Hematopoietic multipotent progenitor cell treated with erythropoietin and hydrocortisone succinate and interleukin-3 and kit ligand, for 15 days (in vitro differentiated cells): ENCODE measurements around the gene TNFRSF11A.

Experiments
- DNase-seq: peaks from one replicate; pipeline ENCODE4 v3.0.0-alpha.2; 2015; ENCODE audit warnings: low spot score

Gene TNFRSF11A

DNA sequence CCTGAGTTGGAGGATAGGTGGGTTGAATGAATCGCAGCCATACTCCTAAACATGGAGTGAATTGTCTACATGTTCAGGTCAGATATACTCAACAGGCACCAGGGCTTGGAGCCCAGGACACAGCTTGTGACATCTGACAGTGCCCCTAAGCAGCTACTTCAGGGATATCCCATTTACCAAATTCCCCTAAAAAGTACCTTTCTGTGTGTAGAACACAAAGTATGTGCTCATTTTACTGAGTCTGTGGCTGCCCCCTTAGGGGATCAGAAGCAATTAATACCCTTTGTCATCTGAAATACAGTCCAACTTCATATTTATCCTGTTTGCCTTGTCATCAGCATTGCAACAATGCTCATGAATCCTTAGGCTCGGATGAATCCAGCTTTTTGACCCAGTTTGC is 20.8 kb downstream of the TNFRSF11A start:
- DNase-seq = no peak

DNA sequence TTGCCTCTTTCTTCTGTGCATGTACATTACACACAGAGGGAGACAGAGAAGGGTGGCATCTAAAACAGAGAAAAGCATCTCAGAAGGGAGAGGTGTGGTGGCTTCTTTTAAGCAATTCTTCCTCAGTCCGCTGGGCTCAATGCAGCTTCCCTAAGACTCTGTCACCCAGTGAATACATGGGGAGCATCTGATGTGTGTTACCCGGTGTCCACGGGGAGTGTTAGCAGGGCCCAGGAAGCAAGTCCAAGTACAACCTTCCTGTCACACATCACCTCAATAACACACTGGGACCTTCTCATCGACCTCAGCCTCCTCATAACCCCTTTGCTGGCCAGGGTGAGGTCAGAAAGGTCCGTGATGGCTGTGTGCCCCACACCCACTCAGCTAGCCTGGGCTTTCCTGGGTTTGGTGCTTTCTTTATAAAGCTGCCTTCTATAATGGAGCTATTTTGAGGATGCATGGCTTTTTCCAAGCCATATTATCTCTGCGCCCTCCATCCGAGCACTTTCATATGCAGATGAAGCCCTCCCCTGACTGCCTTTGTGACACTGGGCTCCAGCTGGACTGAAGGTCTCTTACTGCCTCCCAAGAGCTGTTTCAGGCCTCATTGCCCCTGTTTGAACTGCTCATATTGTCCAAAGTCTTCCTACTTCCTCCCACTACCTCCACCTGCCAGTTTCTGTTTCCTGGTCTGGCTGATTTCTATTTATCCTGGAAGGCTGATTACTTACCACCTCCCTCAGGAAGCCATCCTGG is 21.4 kb downstream of the TNFRSF11A start:
- DNase-seq = no peak

DNA sequence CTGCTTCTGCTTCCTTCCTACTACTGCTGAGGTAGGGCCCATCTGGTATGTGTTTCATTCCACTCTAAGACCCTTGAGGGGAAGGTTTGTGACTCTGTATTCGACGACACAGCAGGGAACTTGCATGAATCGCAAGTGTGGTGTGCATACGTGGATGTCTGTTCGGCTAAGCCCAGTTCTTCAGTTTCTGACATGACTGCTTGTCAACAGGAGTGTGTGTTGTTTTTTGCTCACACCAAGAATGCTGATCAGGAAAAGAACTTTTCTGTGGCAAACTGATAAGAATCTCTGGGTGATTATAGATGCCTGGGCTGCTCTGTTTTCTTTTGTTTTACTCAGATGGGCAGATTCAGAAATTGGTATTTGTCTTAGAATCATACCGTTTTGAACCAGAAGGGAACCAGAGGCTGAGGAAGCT is 22.0 kb downstream of the TNFRSF11A start:
- no peak for DNase-seq

DNA sequence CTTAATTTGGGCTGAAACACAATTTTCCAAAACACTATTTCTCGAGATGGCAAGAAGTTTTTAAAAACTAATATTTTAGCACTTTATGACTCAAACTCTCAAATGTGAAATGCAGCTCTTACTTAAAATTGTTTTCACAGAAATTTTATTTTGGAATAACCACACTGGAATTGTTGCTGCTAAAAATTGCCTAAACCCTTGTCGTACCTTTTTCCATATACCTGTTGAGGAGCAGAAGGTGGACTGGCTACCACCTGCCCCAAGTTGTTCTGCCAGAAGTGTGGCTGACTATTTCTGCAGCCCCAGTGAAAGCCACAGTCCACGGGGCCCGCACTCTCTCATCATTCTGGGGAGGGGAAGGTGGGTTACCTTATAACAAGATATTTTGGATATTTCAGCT is 23.4 kb downstream of the TNFRSF11A start:
- no peak for DNase-seq

DNA sequence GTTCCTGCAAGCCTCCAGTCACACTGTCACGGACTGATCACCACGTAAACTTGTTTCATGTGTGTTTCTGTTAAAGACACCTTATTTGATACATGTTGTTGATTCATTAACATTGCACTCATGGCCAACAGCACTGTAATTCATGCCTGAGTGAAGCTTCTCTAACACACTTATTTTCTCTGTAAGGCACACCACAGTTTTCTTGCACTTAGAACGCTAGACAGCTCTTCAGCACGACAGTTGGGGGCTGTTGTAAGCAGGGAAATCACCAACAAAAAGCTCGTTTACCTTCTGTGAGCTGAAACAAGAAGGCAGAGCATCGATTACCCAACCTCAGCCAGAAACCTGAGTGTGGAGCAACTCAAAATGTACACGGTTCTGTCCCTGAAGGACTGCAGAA is 28.1 kb downstream of the TNFRSF11A start:
- DNase-seq = no peak

DNA sequence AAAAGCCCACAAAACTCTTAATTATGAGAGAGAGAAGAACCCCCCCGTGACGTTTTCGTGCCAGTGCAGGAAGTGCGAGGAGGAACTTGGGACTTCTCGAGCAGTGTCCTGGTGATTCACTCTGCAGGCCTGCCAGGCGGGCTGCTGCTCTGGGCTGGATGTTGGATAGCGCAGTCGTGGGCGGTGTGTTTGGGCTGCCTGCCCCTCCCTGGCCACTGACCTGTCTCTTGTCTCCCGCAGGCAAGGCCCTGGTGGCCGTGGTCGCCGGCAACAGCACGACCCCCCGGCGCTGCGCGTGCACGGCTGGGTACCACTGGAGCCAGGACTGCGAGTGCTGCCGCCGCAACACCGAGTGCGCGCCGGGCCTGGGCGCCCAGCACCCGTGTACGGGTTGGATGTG is 29.0 kb downstream of the TNFRSF11A start:
- no peak for DNase-seq

DNA sequence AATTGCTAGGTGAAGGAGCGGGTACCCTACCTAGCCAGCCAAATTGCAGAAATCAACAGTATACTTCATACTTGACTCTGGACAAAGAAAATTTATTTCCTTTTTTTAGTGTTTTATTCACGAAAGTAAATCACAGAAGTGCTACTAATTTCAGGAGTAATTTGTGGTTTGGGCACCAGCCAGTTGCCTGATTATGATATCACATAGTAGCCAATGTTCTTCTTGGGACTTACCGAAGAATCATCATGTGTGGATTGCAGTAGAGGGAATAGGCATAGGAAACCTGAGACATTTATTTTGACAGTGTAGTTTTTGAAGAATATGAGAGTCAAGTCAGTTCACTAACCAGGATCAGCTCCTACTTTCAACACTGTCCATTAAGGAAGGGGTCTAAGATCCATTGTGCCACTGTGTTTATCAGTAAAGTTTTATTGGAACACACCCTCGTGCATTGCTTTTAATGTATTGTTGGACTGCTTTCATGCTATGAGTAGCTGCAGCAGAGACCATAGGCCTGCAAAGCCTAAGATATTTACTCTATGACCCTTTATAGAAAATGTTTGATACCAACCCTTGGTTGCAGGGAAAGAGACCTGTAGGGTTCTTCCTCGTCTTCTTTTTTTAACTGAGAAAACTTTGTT is 32.1 kb downstream of the TNFRSF11A start:
- DNase-seq = no peak

DNA sequence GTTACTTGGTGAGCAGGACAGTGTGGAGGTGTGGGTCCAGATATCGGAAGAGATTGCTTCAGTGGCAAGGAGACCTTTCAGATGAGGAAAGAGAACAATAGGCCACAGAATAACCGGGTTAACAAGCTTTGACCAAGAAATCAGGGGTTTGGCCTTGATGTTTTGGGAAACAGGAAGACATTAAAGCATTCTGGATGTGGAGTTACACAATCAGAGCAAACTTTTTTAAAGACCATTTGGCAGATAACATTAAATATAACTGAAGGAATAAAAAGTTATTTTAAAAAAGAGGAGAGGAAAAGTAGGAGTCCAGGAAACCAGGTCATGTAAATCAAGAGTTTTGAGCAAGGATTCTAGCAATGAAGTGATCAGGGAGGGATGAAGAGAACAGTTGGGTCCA is 35.7 kb downstream of the TNFRSF11A start:
- no peak for DNase-seq

DNA sequence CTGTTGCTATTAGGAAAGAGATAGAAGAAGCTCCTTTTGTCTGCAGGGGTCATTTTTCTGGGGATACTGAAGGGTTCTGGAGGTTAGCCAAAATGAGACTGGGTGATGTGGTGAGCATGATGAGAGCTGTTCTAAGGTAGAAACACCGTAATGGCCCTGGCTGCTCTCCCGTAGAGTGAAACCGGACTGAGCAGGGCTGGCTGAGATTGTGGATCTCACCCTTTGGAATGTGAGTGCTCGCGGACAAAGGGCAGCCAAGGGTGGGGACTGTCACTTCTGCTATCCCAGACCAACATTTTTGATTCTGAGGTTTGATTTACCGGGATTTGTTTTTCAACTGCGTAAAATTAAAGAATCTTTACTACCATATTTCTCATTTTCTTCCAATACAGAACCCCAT is 36.2 kb downstream of the TNFRSF11A start:
- DNase-seq = no peak

DNA sequence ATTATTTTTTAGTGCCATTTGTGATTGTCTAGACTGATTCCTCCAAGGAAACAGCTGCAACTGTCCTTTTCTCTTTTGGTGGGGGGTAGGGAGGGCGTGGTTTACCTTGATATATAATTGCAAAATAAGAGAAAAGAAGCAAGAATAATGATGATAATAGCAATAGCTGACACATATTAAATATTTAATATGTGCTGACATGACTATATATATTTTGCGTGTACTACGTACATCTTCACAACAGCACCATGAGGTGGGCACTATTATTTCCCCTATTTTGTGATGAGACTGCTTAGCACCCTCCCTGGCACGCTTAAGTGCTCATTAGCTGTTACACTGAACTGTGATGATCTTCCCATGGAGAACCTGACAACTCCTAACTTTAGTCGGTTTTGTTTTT is 39.4 kb downstream of the TNFRSF11A start:
- no peak for DNase-seq

DNA sequence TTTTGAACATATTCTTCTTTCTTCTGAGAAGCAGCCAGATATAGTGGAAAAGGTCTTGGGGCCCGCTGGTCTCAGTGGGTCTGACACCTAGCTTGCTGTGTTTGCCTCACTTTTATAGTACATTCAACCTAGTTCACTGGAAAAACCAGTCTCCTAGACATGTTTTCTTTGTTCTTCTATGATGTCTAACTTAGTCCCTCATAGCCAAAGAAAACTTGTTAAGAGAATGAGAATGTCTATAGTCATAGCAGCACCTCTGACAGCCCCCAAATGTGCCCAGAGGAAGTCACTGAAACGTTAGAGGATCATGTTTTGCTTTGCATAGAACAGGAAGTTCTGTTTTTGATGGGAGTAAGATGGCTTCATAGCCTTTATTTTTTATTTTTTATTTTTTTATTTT is 40.3 kb downstream of the TNFRSF11A start:
- no peak for DNase-seq

DNA sequence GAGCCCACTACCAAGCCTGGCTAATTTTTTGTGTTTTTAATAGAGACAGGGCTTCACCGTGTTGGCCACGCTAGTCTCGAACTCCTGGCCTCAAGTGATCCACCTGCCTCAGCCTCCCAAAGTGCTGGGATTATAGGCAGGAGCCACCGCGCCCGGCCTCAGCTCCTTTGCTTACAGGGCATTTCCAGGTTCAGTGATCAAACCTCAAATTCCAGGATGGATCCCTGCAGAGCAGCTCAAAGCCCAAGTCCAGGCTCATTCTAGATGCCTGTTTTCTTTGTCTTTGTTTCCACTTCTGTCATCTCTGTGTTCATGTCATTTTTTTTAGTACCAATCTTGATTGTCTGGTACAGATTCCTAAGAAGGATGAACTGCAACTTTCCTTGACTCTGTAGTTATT is 41.9 kb downstream of the TNFRSF11A start:
- DNase-seq = no peak

DNA sequence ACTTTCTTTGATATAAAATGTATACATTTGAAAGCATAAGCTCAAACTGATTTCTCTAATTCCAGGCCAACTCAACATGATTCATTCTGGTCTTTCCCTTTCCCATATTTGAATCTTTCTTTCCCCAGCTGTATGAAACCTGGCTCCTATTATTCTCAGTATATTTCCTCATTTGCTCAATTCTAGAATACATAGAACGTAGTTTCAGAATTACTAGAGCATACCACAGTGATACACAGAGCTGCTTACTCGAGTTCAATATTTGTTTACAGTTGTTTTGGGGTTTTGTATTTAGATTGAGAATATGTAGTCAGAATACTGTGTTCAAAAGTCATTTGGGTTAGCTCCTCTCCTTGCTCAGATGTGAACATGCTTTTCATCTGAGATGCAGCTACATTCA is 43.0 kb downstream of the TNFRSF11A start:
- no peak for DNase-seq

DNA sequence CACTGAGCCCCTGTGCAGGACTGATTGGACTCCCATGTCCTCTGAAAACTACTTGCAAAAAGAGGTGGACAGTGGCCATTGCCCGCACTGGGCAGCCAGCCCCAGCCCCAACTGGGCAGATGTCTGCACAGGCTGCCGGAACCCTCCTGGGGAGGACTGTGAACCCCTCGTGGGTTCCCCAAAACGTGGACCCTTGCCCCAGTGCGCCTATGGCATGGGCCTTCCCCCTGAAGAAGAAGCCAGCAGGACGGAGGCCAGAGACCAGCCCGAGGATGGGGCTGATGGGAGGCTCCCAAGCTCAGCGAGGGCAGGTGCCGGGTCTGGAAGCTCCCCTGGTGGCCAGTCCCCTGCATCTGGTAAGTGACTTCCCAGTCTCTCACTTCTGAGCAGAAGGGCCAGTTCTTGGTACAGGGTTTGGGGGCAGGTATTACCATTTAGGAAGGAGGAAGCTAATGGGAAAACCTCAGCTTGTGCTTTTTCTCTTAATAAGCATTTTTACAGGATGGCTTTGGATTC is 44.1 kb downstream of the TNFRSF11A start:
- DNase-seq = no peak

DNA sequence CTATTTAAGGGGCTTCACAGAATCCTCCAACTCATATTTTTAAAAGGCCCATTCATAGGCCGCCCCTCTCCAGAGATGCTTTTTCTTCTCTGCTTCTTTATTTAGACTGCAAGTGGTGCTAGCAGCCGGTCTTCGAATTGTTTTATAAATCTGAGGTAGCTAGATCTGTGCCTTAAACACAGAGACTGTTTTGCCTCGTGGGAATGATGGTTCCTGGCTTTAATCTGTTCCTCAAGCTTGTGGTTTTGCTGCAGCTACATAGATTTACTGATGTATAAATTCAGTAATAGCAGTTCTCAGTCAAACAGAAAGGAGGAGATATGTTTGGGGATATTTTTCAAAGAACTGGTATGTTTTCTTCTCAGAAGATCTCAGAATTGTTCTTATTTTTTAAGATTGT is 45.3 kb downstream of the TNFRSF11A start:
- no peak for DNase-seq

DNA sequence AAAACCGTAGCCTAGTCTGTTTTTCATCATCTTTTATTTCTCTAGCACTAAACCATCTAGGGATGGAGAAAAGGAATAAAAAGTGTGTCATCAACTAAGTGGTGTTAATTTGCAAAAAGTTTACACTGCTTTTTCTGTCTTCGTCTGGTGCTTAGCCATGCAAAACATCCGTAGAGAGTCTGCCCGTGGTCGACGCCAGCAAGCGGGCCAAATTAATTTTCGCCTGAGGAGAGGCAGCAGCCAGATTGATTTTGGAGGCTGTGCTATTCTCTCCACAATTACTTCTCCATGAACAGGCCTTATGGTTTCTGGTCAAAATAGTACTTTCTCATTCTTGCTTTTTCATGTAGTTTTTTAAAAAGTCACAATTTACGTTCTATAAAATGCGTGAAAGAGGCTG is 46.3 kb downstream of the TNFRSF11A start:
- DNase-seq = no peak

DNA sequence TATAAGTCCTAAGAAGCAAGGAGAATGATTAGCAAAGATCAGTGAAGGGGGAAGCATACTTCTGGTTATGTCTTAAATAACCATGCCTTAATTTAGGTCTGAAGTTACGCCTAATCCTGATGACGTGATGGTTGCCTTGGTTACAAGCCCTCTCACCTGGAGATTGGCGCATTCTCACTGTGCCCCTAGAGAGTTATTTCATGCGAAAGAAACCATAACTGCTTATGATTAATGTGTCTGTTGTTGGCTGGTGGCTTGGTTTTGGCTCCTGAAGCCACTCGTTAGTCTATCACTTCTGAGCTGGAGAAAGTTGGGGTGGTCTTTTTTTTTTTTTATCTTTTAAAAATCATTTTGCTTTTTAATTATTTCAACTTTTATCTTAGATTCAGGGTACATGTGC is 47.0 kb downstream of the TNFRSF11A start:
- DNase-seq = no peak

DNA sequence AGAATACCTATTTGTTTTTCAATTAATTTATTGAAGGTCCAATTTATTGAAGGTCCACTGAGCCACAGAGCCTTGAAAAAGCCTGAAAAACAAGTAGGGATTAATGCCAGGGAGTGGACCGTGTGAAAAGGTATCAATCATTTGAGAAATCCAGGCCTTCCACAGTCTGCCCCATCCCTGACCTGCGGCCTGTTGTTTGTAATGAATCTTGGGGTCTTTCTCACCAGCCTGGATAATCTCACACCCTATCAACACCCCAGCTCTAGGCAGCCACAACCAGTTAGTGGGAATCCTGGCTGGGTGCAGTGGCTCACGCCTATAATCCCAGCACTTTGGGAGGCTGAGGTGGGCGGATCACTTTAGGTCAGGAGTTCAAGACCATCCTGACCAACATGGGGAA is 47.8 kb downstream of the TNFRSF11A start:
- DNase-seq = no peak

DNA sequence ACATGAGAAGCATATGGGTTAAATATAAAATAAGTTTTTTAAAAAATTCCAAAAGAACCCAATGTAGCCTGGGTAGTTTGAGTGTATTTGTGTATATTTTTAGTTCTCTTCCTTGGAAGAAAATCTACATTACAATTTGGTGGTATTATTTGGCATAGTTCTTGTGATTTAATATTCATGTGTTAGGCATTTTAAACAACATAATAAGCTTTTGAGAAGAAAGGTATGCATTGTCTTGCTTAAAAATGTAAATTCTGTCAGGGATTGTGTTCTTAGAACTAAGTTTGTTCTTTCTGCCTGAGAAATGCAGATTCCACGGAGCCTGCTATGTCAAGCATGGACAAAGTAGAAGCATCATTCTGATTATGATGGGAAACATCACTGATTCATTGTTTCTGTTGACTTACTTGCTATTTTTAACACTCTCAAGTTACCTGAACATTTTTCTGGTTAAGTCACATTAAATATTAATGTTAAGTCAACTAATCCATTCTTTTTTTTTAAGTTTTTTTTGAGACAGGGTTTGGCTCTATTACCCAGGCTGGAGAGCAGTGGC is 49.4 kb downstream of the TNFRSF11A start:
- no peak for DNase-seq

DNA sequence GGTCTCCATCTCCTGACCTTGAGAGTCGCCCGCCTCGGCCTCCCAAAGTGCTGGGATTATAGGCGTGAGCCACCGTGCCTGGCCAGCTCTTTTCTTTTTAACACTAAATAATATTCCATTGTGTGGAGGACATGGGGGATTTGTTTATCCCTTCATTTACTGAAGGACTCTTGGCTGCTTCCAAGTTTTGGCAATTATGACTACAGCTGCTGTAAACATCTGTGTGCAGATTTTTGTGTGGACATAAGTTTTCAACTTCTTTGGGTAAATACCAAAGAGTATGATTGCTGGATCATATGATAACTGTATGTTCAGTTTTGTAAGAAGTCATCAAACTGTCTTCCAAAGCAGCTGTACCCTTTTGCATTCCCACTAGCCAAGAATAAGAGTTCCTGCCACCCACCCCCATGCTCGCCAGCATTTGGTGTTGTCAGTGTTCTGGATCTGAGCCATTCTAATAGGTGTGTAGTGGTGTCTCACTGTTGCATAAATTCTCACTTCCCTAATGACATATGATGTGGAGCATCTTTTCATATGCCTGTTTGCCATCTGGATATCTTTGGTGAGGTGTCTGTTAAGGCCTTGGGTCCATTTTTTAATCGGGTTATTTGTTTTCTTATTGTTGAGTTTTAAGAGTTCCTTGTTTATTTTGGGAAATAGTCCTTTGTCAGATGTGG is 52.2 kb downstream of the TNFRSF11A start:
- no peak for DNase-seq

DNA sequence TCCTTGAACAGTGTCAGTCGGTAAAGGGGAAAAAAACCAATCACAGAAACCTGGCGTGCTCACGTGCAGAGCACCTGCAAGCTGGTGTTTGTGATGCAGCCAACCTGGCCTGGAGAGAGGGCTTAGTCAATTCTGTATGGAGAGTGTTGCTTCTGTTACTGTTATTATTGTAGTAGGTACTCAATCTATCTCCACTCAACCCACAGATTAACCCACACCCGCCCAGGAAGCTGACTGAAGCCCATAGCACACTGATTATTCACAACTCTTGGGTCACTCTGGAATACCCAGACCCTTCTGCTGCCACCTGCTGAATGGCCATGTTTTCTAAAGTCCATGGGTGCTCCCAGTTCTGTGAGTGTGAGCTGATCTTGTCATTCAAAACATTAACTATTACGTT is 53.9 kb downstream of the TNFRSF11A start:
- DNase-seq = no peak

DNA sequence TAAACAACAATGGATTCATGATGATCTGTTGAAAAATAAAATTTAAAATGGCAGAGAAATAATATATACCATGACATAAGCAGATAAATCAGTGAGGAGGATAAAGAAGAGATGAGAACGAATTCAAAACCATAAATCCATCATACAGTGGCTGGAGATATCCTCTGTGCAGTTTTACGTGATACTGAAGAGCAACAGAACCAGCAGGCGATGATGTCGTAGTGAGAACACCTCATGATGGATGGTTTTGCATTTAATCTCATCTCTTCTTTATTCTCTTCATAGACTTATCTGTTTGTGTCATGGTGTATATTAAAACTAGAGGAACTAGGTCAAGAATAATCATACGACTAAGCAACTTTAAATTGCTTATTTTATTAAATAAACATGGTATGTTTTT is 56.3 kb downstream of the TNFRSF11A start:
- DNase-seq = no peak

DNA sequence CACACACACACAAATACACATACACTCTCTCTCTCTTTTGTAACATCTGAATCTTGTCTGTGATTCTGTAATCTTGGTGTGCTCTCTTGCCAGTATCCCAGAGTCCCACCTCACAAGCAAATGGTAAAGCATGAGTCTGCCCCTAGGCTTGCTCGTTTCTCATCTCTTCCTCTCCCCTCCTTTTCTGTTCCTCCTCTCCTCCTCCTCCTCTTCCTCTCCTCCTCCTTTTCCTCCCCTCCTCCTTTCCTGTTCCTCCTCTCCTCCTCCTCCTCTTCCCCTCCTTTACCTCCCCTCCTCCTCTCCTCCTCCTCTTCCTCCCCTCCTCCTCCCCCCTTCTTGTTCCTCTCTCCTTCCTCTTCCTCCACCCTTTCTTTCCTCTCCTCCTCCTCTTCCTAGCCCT is 59.0 kb downstream of the TNFRSF11A start:
- DNase-seq = no peak
